ENCODE results near the gene OR1F1. TPM values are rescaled to one million over a fixed set of nuclear protein-coding genes. Genes with fewer than 3 reads are reported as not detected.

Gene OR1F1
- total RNA-seq, 1 donor from 2014 or later = not detected

- Histone ChIP-seq H3K4me3 (no peak overlapping the region), H4K20me1 (ENCODE audit: low read depth) (no peaks in the 10 kb centered on the region), H3K36me3 (no peaks in the 10 kb centered on the region), H3K4me2 (no peak overlapping the region), H3K27me3 (peaks cover 3% of the 10 kb centered on the region), H3K4me1 (no peaks in the 10 kb centered on the region), H3K9ac (no peak overlapping the region), H3K9me3 (ENCODE audit: low read depth) (no peaks in the 10 kb centered on the region), H3F3A (ENCODE audit: low read depth) (no peaks in the 10 kb centered on the region), H3K27ac (no peak overlapping the region), H2AFZ (replicated peaks) (no peak overlapping the region), H3K79me2 (ENCODE audit: low read depth) (no peaks in the 10 kb centered on the region)
- no peak overlapping the region for H3K4me3 Mint-ChIP-seq
- no peaks in the 10 kb centered on the region for H3K4me1 Mint-ChIP-seq
- H3K27me3 Mint-ChIP-seq (ENCODE audit: insufficient read depth, low read depth) = peaks cover 23% of the 10 kb centered on the region
- no peaks in the 10 kb centered on the region for H3K36me3 Mint-ChIP-seq
- TF ChIP-seq EZH2phosphoT487 (IDR thresholded peaks at IDR 0.05) = no peak
- no peak for TF ChIP-seq EZH2 (IDR thresholded peaks at IDR 0.05)
- TF ChIP-seq, protein P1, sequence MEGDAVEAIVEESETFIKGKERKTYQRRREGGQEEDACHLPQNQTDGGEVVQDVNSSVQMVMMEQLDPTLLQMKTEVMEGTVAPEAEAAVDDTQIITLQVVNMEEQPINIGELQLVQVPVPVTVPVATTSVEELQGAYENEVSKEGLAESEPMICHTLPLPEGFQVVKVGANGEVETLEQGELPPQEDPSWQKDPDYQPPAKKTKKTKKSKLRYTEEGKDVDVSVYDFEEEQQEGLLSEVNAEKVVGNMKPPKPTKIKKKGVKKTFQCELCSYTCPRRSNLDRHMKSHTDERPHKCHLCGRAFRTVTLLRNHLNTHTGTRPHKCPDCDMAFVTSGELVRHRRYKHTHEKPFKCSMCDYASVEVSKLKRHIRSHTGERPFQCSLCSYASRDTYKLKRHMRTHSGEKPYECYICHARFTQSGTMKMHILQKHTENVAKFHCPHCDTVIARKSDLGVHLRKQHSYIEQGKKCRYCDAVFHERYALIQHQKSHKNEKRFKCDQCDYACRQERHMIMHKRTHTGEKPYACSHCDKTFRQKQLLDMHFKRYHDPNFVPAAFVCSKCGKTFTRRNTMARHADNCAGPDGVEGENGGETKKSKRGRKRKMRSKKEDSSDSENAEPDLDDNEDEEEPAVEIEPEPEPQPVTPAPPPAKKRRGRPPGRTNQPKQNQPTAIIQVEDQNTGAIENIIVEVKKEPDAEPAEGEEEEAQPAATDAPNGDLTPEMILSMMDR (IDR thresholded peaks at IDR 0.05) = no peak
- H3K9me3 Mint-ChIP-seq = peaks cover 26% of the 10 kb centered on the region
- DNase-seq (ENCODE audit: low spot score) = no peak
- H3K27ac Mint-ChIP-seq = no peak overlapping the region
Measured at GRCh38 chr16:3212567-3212966, 24.6 kb downstream of the OR1F1 start.

DNA sequence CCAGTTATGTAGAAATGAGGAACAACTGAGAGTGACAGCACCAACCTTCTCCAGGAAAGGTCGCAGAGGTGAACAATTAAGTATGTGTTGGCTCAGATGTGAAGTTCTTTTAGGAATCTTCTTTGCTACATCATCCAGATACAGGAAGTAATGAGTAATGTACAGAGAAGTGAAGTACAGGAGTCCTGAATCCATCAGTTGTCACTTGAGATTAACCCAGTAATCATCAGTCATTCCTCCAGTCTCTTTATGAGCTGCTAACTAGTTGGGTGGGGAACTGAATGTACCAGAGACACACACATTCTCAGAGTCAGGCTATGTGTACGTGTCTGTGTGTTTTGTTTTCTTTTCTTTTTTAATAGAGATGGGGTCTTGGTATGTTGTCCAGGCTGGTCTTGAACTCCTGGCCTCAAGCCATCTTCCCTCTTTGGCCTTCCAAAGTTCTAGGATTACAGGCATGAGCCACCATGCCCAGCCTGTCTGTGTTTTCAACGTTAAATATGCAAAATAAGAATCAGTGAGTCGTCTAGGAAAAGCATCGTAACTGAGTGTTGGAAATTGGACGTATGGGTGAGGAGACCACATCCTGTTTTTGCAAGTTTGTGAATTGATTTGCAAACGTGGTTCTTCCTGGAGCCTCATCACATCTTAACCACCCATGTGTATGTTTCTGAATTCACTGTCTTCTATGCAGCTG, 27.0 kb downstream of the OR1F1 start:
- DNase-seq (ENCODE audit: low spot score) = no peak
- Histone ChIP-seq H3K9ac (no peak overlapping the region), H3K4me2 (no peak overlapping the region), H3K27ac (no peak overlapping the region), H4K20me1 (ENCODE audit: low read depth) (no peaks in the 10 kb centered on the region), H2AFZ (replicated peaks) (no peak overlapping the region), H3K79me2 (ENCODE audit: low read depth) (no peaks in the 10 kb centered on the region), H3K27me3 (peaks cover 3% of the 10 kb centered on the region), H3K9me3 (ENCODE audit: low read depth) (no peaks in the 10 kb centered on the region), H3K36me3 (no peaks in the 10 kb centered on the region), H3K4me3 (no peak overlapping the region), H3F3A (ENCODE audit: low read depth) (no peaks in the 10 kb centered on the region), H3K4me1 (no peaks in the 10 kb centered on the region)
- TF ChIP-seq EZH2 (IDR thresholded peaks at IDR 0.05) (no peak), EZH2phosphoT487 (IDR thresholded peaks at IDR 0.05) (no peak)
- TF ChIP-seq, protein P1 (IDR thresholded peaks at IDR 0.05) = no peak
- Mint-ChIP-seq H3K36me3 (no peaks in the 10 kb centered on the region), H3K9me3 (peaks cover 24% of the 10 kb centered on the region), H3K27me3 (ENCODE audit: insufficient read depth, low read depth) (peaks cover 21% of the 10 kb centered on the region), H3K27ac (no peak overlapping the region), H3K4me3 (no peak overlapping the region), H3K4me1 (no peaks in the 10 kb centered on the region)

GRCh38 chr16:3215601-3216262, 27.7 kb downstream of the OR1F1 start:
- H3K27me3 Mint-ChIP-seq (ENCODE audit: insufficient read depth, low read depth) = peaks cover 21% of the 10 kb centered on the region
- H3K4me1 ChIP-seq = no peaks in the 10 kb centered on the region
- no peaks in the 10 kb centered on the region for H3K9me3 ChIP-seq (ENCODE audit: low read depth)
- no peaks in the 10 kb centered on the region for H3K36me3 ChIP-seq
- H3K36me3 Mint-ChIP-seq = no peaks in the 10 kb centered on the region
- no peak overlapping the region for H3K9ac ChIP-seq
- TF ChIP-seq EZH2 (IDR thresholded peaks at IDR 0.05) = no peak
- TF ChIP-seq, protein P1 (IDR thresholded peaks at IDR 0.05) = no peak
- TF ChIP-seq EZH2phosphoT487 (IDR thresholded peaks at IDR 0.05) = no peak
- peaks cover 25% of the 10 kb centered on the region for H3K9me3 Mint-ChIP-seq
- no peaks in the 10 kb centered on the region for H3K4me1 Mint-ChIP-seq
- H3K4me3 ChIP-seq = no peak overlapping the region
- no peaks in the 10 kb centered on the region for H3K79me2 ChIP-seq (ENCODE audit: low read depth)
- H3K27ac ChIP-seq = no peak overlapping the region
- H3K27ac Mint-ChIP-seq = no peak overlapping the region
- H3K27me3 ChIP-seq = peaks cover 3% of the 10 kb centered on the region
- no peaks in the 10 kb centered on the region for H3F3A ChIP-seq (ENCODE audit: low read depth)
- H3K4me2 ChIP-seq = no peak overlapping the region
- no peaks in the 10 kb centered on the region for H4K20me1 ChIP-seq (ENCODE audit: low read depth)
- no peak for DNase-seq (ENCODE audit: low spot score)
- H2AFZ ChIP-seq (replicated peaks) = no peak overlapping the region
- H3K4me3 Mint-ChIP-seq = no peak overlapping the region
